ENCODE data around the gene SAMD10.
"Not testable (repeated sequence)": the region's sequence is repeated elsewhere in the genome, so short reads cannot be mapped to it uniquely, and the experiment has no call there.

SAMD10 gene

DNA sequence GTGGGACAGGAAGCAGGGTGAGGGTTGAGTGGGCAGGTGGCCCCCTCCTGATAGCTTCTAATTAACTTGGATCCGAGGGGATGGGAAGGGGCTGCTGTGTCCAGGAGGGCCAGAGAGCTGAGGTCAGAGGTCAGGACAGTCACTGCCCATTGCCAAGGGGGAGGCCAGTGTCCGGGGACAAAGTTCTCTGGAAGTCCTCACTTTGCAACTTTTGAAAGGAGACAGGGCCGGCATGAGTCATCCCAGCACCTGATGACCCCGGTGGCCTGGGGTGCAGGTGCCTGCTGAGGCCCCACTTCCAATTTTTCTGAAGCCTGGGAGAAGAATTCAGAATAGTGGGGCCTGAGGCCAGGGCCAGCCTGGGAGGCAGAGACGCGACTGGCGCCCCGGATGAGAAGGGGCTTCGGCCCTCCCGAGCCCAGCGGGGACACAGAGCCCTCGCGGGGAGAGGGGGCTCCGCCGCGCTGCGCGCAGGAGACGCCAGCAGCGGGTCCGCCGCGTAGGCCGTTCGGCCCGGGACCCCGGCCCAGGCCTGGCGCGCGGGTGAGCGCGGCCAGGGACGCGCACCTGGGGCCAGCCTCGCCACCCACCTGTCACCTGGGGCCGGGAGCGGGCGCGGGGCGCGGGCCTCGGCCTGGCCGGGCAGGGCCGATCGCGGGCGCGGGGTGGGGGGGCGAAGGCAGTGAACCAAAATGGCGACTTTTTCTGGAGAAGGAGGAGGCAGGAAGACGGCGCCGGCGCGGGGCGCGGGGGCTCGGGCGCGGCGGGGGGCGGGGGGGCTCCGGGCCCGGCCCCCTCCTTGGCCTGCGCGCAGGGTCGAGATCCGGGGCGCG lies 10.3 kb downstream of the SAMD10 start:
- peak; percentile 73 for DNase-seq (ENCODE audit: low spot score)

DNA sequence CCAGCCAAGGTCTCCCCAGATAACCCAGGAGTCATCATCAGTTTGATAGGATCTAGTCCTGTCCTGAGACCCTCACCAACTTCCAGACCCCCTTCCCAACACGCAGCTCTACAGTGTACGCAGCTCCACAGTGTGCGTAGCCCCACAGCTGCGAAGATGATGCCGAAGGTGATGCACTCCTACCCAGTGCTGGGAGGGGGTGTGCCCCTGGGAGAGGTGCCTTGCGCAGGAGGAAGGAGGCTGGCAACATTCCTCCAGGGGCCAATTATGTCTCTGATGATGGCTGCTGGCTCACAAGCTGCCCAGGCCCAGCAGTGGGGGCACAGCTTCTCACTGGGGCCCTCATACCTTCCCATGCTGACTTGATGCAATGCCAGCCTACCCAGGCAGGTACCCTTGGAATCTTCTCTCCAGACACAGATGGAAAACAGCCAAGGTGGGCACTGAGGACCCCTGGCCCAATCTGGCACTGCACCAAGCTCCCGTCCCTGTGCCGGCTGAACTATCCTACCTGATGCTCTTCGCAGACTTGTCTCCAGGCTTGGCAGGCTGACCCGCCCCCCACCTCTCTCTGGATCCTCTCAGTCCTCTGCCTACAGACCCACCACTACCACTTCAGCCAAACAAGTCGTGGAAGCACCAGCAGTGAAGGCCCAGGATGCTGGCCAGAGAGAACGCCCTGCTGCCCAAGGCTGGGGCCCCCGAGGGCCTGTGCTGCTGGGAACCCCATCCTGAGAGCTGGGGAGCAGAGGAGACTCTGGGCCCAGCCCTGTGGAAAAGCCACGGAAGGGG lies 11.1 kb downstream of the SAMD10 start:
- no peak for DNase-seq (ENCODE audit: low spot score)

DNA sequence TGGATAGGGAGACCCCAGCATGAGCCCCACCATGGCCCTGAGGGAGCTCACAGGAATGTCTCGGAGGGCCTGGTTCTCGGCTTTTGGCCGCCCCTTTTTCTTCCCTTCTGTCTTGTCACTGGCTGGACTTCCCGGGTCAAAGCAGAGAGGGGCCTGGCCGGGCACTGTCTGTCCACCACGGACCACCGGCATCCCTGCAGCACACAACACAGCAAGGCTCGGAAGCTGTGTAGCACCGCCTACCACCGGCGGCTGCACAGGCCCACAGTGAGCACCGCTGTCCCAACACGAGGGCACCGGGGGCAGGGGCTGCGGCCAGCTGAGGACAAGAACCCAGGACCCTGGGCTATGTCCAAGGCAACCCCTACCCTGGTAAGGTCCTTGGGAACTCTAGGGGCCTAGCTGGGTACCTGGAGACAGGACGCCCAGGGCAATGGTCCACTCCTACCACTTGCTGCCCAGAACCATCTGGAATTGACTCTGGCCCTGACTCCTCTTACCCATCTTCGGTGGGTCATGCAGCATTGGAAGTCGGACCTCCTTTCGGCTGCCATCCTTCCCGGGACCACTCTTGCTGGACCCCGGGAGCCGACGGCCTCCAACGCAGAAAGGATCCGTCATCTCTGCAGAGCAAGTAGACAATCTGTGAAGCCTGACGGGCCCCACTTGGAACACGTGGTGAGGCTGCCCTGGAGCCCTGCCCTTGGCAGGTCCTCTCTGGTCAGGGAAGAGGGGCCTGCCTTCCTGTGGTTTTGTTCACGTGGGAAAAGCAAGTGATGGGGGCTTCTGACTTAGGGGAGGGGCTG lies 11.9 kb downstream of the SAMD10 start:
- DNase-seq (ENCODE audit: low spot score): no peak

DNA sequence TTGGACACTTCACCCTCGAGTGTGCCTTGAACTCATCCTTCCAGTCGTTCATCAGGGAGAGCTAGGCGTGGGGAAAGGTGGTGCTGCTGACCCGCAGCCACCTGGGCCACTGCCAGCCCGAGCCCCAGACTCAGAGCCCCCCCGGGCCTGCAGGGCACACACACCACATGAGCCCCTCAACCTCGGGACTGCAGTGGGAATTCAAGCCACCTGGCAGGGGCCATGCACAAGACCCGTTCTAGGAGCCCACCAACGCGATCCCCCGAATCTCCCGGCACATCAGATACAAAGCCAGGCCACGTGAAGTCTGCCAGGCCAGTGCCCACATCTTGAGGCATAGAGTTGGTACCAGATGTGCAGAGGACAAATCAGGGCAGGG lies 12.5 kb downstream of the SAMD10 start:
- DNase-seq (ENCODE audit: low spot score): no peak

DNA sequence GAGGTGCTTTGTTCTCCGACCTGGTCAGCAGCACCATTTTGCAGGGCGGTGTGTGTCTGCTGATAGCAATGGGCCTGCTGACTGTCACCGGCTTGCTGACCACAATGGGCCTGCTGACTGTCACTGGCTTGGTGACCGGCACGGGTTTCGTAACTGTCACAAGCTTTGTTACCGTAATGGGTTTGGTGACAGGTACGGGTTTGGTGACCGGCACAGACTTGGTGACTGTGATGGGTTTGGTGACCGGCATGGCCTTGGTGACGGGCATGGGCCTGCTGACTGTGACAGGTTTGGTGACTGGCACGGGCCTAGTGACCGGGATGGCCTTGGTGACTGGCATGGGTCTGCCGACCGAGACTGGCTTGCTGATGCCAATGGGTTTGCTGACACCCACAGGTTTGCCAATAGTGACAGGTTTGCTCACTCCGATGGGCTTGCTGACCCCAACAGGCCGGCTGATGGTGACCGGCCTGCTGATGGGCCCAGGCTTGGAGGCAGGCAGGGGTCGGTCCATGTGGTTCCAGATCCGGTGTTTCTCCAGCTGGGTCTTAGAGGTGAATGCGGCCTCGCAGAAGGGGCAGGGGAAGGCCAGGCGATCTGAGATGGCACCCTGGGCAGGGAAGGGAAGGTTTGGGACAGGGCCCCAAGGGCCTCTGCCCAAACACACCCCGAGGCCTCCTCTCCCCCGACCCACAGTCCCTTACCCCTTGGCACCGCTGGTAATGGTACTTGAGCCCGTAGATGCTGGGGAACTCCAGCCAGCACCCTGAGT lies 13.1 kb downstream of the SAMD10 start:
- DNase-seq (ENCODE audit: low spot score): no peak

DNA sequence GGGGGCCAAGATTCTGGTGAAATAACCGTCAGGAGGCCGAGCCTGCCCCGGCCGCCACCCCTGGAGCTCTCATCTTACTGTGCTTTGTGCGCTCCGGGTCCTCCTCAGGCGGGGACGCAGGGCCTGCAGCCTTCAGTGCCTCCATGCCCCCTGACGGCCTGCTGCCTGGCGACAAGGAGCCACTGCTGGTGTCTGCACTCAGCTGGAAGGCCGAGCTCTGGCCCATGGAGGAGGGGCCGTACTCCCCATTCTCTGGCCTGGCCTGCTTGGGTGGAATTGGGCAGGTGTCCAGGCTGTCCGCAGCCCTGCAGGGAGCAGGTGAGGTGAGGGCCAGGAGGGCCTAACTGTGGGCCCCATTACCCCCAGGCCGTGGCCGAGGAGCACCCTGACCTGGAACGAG lies 15.0 kb downstream of the SAMD10 start:
- DNase-seq (ENCODE audit: low spot score): no peak

DNA sequence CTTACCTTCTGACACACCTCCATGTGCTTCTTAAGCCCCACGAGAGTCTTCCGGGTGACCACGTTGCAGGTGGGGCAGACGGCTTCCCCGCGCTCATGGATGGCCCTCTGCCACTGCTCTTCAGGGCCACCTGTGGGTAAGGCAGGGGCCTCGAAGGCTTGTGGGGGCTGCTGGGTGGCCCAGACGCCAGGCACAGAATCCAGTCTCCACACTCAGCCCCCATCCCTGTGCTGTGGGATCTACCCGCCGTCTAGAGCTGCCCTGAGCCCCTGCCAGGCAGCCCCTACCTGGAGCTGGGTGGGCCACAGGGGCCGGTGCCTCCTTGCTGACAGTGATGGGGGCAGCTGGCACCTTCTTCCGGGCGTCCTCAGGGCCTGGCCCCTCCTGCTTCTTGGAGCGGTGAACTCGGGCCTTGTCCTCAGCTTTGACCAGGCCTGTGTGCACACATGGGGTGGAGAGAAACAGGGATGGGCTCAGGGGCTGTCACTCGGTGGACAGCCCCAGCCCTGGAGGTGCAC lies 15.6 kb downstream of the SAMD10 start:
- DNase-seq (ENCODE audit: low spot score): no peak

DNA sequence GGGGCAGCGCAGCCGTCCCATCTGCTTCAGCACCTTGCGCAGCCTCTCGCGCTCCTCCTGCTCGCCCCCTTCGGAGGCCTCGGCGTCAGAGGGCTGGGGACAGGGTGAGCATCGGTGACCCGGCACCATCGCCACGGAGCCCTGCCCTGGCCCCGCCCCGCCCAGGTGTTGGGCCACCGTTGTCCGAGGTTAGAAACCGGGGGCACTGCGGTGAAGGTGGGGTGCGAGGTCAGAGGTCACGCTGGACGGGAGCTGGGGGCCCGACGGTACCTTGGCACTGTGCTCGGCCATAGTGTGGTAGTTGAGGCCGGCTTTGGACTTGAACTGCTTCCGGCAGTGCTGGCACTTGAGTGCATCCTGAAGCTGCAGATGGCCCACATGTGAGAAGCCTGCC lies 16.1 kb downstream of the SAMD10 start:
- DNase-seq (ENCODE audit: low spot score): no peak

DNA sequence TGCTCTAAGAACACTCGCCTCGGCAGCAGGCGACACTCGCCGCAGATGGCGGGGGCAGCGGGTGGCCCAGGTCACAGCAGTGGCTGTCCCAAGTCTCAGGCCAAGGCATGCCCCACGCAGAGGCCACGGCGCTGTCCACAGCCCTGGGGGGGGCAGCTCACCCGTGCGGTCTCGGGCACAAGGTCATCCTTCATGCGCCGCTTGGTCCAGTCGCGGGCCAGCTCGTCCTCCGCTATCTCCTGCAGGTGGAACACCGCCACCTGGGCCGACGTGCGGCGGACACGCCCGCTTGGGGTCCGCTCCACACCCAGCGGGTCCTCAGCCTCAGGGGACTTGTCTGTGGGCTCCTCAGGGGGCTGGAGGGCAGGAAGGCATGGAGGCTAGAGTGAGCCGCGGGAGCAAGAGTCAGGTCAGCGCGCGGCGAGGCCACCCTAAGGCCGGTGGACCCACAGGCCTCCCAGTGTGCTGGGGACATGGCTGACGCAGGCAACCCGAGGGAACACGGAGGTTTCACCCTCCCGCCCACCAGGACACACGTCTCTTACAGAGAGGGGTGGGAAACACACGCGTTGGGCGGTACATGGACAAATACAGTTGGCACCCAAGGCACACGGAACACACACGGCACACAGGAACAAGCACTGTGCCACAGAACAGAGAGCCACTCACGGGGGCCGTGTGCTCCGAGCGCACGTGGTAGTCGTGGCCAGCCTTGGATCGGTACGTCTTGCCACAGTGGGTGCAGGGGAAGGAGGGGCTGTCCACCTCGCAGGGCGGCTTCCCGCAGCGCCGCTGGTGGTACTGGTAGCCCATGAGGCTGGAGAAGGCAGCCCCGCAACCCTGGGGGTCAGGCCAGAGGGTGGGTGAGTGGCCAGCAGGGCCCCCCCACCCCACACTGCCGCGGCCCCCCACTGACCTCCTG lies 16.8 kb downstream of the SAMD10 start:
- DNase-seq (ENCODE audit: low spot score): no peak

DNA sequence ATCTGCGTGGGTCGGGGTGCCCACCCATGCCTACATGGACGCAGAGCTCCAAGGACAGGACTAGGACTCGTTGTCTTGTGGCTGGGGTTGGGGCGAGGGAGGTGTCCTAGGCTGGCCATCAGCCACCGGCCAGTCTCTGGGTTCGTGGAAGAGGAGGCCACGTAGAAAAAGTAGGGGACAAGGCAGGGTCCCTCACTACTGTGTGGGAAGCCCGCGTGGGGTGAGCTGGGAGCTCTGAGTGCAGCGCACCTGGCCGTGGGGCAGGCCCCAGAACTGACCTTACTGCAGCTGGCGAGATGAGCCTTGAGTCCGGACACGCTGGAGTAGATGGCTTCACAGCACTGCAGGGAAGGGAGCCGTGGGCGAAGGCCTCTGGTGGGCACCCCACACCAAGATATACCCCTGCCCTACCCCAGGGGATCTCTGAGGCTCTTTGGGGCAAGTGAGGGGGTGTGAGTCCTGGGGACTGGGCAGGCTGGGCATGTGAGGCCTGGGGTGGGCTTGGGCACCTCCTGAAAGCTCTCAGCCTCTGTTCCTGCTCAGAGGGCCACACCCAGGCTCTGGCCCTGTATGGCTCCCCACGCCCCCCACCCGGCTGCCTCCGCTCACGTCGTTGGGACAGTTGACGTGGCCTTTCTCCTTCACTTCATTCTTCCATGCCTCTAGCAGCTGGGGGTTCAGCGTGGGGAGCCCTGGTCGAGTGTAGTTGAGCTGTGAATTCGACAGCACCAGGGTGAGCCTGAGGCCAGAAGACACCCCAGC lies 17.6 kb downstream of the SAMD10 start:
- no peak for DNase-seq (ENCODE audit: low spot score)

DNA sequence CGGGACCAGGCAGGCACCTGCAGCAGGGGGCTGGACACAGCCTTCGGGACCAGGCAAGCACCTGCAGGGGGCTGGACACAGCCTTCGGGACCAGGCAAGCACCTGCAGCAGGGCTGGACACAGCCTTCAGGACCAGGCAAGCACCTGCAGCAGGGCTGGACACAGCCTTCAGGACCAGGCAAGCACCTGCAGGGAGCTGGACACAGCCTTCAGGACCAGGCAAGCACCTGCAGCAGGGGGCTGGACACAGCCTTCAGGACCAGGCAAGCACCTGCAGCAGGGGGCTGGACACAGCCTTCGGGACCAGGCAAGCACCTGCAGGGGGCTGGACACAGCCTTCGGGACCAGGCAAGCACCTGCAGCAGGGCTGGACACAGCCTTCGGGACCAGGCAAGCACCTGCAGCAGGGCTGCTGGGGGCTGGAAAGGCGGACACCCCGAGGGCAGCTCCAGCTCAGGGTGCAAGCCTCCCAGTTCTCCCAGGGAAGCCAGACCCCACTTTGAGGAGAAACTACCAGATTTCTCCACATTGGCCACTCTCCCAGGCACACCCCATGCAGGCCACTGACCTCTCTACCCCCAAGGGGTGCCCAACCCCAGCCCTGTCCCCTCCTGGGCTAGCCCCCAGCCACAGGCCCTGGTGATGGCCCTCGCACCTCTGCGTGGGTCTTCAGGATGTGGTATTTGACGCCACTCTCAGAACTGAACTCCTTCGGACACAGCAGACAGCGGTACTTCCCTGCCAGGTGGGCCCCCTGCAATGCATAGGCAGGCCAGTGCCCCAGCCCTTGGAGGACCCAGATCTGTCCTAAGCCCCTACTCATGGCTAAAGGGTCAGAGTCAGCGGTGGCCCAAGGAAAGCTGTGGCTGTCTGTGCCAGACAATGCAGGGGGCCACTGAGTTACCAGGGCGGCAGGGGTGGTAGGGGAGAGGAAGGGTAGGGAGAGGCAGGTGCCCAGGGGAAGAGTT lies 18.5 kb downstream of the SAMD10 start:
- DNase-seq (ENCODE audit: low spot score): not testable (repeated sequence)

DNA sequence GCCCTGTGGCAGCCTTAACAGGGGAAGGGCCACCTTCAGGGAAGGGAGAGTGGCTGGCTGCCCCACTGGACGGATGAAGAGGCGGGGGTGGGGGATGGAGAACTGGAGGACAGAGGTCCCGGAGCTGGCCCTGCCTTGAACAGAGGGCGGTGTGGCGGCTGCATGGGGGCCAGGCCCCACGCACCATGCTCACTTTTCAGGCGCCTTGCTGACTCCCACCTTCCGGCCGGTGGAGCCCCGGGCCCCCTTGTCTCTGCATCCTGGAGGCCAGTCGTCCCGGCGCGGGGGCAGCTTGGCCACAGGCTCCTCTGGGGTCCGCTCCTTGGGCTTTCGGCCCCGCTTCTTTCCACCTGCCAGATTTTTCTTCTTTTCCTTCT lies 19.8 kb downstream of the SAMD10 start:
- DNase-seq (ENCODE audit: low spot score): no peak

DNA sequence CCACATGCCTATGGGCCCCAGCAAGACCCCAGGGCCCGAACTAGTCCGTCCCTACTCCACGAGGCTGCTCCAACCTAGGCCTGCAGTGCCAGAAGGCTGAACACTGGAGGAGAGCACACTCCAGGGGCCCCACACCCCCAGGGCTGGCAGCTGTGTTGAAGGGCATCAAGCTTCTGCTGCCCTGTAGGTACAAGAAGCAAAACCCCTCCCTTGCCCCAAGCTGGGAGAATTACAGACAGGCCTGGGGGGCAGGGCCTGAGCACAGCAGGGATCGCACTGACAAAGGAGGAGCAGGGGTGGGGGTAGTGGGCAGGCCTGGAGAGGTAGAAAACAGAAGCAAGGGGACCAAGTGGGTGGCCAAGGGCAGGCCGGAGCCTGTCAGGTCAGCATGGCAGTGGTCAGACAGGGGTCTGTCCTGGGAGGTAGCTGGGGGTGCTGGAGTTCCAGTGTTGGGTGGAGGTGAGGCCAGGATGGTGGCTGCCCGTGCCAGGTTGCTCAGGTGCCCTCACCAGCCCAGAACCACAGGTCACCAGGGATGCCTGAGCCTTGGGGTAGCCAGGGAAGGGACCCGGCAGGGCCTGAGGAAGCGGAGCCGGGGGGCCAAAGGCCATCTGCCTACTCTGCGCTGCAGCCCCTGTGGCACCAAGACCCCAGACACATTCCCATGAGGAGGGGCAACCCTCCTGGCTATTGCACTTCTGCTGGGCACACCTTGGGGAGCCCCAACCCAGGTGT lies 20.3 kb downstream of the SAMD10 start:
- no peak for DNase-seq (ENCODE audit: low spot score)

DNA sequence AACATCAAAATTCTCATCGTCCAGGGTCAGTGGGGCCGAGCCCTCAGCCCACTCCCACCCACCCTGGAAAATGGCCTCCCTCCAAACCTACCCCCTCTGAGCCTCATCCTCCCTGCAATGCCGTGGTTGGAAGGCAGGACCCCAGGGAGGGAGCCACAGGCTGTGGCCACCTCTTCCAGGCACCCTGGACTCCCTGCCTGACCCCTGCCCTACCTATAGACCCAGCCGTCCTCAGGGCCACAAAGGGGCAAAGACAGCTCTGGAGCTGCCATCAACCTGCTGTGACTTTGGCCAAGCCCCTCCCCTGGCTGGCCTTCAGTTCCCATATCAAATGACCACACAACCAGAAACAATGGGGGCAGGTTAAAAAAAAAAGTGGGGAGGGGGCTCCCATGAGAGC lies 21.0 kb downstream of the SAMD10 start:
- DNase-seq (ENCODE audit: low spot score): no peak

DNA sequence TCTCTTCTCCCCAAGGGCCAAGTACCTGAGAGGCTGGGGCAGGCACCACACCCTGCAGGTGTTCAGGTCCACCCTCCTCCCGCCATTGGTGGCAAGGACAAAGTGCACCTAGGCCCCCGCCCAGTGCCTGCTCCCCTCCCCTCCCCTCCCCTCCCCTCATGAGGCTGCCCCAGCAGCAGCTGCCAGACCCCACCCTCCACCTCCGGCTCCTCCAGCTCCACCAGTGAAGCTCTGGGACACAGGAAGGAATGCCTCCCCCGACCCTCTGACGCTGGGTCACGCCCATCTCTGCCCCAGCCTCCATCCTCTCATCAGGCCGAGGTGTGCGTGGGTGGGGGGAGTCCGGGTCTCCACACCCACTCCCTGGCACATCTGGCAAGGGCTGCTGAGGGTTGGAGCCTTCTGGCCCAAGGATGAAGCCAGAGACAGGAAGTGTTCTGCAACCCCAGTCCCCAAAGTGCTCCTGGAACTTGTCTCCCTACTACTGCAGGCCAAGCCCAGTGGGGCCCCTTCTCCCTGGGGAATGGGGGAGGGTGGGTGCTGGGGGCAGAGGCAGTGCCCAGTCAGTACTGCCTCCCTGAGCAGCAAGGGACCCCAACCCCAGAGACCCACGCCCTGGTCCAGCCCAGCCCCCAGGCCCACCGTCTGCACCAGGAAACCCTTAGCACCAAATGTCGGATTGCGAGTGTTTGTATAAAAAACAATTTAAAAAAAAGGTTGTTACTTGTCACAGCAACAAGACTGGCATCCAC lies 21.6 kb downstream of the SAMD10 start:
- DNase-seq (ENCODE audit: low spot score): no peak

DNA sequence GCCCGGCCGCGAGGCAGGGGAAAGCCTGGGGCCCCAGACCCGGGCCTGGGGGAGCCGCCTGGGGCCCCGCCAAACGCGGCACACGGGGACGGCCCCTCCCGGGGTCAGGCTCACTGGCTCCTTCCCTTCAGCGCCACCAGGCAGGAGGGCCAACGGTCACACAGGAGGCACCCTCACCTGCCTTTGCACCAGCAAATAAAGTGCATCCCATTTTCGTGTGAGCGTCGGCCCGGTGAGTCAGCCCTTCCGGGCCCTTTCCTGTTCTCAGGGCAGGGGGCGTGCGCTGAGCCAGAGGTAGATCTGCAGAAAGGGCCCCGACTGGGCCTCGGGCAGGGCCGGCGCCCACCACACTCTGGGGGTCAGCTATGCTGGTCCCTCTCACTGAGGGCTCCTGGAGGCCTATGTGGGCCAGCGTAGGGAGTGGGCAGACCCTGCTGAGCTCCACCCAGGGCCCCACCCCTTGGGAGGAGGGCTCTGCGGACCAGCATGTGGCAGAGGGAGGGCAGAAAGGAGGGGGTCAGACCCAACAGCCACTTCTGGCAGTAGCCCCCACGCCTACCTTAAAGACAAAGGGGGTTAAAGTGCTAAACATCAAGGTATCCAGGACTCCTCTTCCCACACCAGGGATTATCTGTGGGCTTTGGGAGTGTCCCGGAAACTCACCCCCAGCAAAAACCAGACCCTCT lies 22.3 kb downstream of the SAMD10 start:
- DNase-seq (ENCODE audit: low spot score): no peak

DNA sequence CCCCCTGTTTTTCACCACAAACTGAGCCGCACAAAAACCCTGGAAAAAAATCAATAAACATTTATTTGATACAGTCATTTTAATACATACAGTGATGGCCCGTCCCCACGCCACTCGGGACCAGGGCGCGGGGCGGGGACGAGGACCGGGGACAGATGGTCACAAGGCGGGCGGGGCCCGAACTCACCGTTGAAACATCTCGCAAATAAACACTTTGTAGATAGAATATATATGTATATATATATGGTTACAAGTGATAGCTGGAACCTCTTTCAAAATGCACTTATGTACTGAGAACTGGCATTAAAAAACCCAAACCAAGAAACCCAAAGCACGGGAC lies 22.8 kb downstream of the SAMD10 start:
- DNase-seq (ENCODE audit: low spot score): no peak

Data from left forelimb (tissue), 1 donor.